Measurements from ENCODE around the gene B3GNT2.

GRCh38 chr2:62185475-62186155 is 10.3 kb upstream of the B3GNT2 start:
- TF ChIP-seq ZNF280C (tag by site-specific recombination; IDR thresholded peaks at IDR 0.05) (no peak), ZNF704 (tag by site-specific recombination; IDR thresholded peaks at IDR 0.05) (no peak), CTCF (tag by site-specific recombination; IDR thresholded peaks at IDR 0.05) (no peak), GLIS2 (tag by site-specific recombination; IDR thresholded peaks at IDR 0.05) (no peak), ZNF555 (tag by site-specific recombination; conservative IDR thresholded peaks at IDR 0.05) (no peak), ZNF777 (tag by site-specific recombination; IDR thresholded peaks at IDR 0.05; ENCODE audit: borderline replicate concordance) (no peak), PATZ1 (tag by site-specific recombination; IDR thresholded peaks at IDR 0.05) (no peak), ZBTB26 (tag by site-specific recombination; optimal IDR thresholded peaks at IDR 0.05) (no peak)
